Measurements from ENCODE around the gene CUBN. TPM values are rescaled to one million over a fixed set of nuclear protein-coding genes. Genes with fewer than 3 reads are reported as not detected.

CUBN gene
- total and polyA plus RNA-seq, 9 of the 15 experiments (the other 6 are each of a cell fraction or from before 2014, with no cell fraction given), result 0.04 to 0.33 (median 0.09) TPM

GRCh38 chr10:16856092-16856491, 273.5 kb downstream of the CUBN start (continued):
- TF ChIP-seq GMEB1 (CRISPR knock-in tag; IDR thresholded peaks at IDR 0.05), result no peak
- no peak for TF ChIP-seq FOXK1 (CRISPR knock-in tag; IDR thresholded peaks at IDR 0.05; ENCODE audit: borderline replicate concordance)
- TF ChIP-seq FOSL1 (tag; conservative IDR thresholded peaks at IDR 0.05), result peak; percentile 31; the same call in 1 of the 2 replicates
- 0 out of 2 replicates have a peak, but pooled peaks have one; percentile 30 for TF ChIP-seq CREM (IDR thresholded peaks at IDR 0.05; ENCODE audit: low read depth)
- no peak for TF ChIP-seq RREB1 (CRISPR knock-in tag; IDR thresholded peaks at IDR 0.05)
- no peak for TF ChIP-seq PBX2 (CRISPR knock-in tag; IDR thresholded peaks at IDR 0.05; ENCODE audit: low read depth)
- TF ChIP-seq PBX2 (tag; conservative IDR thresholded peaks at IDR 0.05; ENCODE audit: low read depth), result peak; percentile 69; the same call in 1 of the 2 replicates
- TF ChIP-seq HDAC3 (IDR thresholded peaks at IDR 0.05; ENCODE audit: borderline replicate concordance, partially characterized antibody), result no peak
- TF ChIP-seq SRSF7 (optimal IDR thresholded peaks at IDR 0.05; ENCODE audit: low read depth, low read length), result no peak
- TF ChIP-seq MYBL2 (IDR thresholded peaks at IDR 0.05; ENCODE audit: low read depth), result no peak
- no peak for TF ChIP-seq MYBL2 (CRISPR knock-in tag; IDR thresholded peaks at IDR 0.05; ENCODE audit: borderline replicate concordance)
- no peak for TF ChIP-seq RCOR1 (IDR thresholded peaks at IDR 0.05; ENCODE audit: borderline replicate concordance in 1 of 2, low read depth in 2 of 2, low read length in 2 of 2)
- TF ChIP-seq CAMTA2 (CRISPR knock-in tag; conservative IDR thresholded peaks at IDR 0.05), result no peak
- no peak for TF ChIP-seq ZZZ3 (IDR thresholded peaks at IDR 0.05)
- TF ChIP-seq CXXC5 (CRISPR knock-in tag; IDR thresholded peaks at IDR 0.05), result no peak
- no peak for TF ChIP-seq ETV5 (CRISPR knock-in tag; IDR thresholded peaks at IDR 0.05; ENCODE audit: low read depth)
- no peak for TF ChIP-seq ZBTB17 (CRISPR knock-in tag; IDR thresholded peaks at IDR 0.05)
- no peak for TF ChIP-seq KAT2B (IDR thresholded peaks at IDR 0.05; ENCODE audit: low read depth, low read length)

Data from K562 (cell line).